ENCODE measurements around the gene BCL2L1. TPM values are rescaled to one million over a fixed set of nuclear protein-coding genes. Genes with fewer than 3 reads are reported as not detected.

BCL2L1 gene
- polyA plus RNA-seq, 1 donor from 2014 or later, result 125 TPM

GRCh38 chr20:31682927-31683326 lies 39.7 kb downstream of the BCL2L1 start:
- Histone ChIP-seq H3K36me3 (ENCODE audit: insufficient read depth, low read length) (peaks cover 12% of the 10 kb centered on the region), H3K27me3 (ENCODE audit: insufficient read depth, low read depth, low read length) (no peaks in the 10 kb centered on the region), H3K79me2 (replicated peaks; ENCODE audit: insufficient read depth, low read length) (peaks cover 4% of the 10 kb centered on the region), H4K20me1 (ENCODE audit: insufficient read depth) (peaks cover 4% of the 10 kb centered on the region), H3K9ac (ENCODE audit: low read length) (no peak overlapping the region), H3K27ac (ENCODE audit: low read length) (no peak overlapping the region), H3K9me3 (ENCODE audit: low read length) (no peaks in the 10 kb centered on the region), H2AFZ (ENCODE audit: low read depth, low read length) (no peak overlapping the region), H3K9me2 (ENCODE audit: insufficient read depth, low read length) (no peaks in the 10 kb centered on the region), H3F3A (ENCODE audit: insufficient read depth, low read length, poor library complexity, severe bottlenecking) (no peaks in the 10 kb centered on the region), H3K4me2 (ENCODE audit: low read length) (no peak overlapping the region), H3K4me3 (ENCODE audit: low read length) (no peak overlapping the region)
- TF ChIP-seq SMC3 (conservative IDR thresholded peaks at IDR 0.05; ENCODE audit: poor library complexity), result no peak
- no peak for TF ChIP-seq POLR2AphosphoS5 (IDR thresholded peaks at IDR 0.05)
- TF ChIP-seq CTCF (IDR thresholded peaks at IDR 0.05; ENCODE audit: poor library complexity, severe bottlenecking), result no peak
- no peak for TF ChIP-seq EP300 (conservative IDR thresholded peaks at IDR 0.05; ENCODE audit: poor library complexity, severe bottlenecking)
- TF ChIP-seq MXI1 (conservative IDR thresholded peaks at IDR 0.05; ENCODE audit: poor library complexity, severe bottlenecking), result no peak
- TF ChIP-seq EZH2 (IDR thresholded peaks at IDR 0.05; ENCODE audit: borderline replicate concordance, insufficient read depth, low read length, poor library complexity, severe bottlenecking), result no peak
- TF ChIP-seq RAD21 (conservative IDR thresholded peaks at IDR 0.05), result no peak
- no peak for TF ChIP-seq REST (IDR thresholded peaks at IDR 0.05; ENCODE audit: borderline replicate concordance)
- no peak for TF ChIP-seq TAF1 (IDR thresholded peaks at IDR 0.05; ENCODE audit: low read depth)

- no peak for TF ChIP-seq EZH2 (IDR thresholded peaks at IDR 0.05; ENCODE audit: borderline replicate concordance, insufficient read depth, low read length, poor library complexity, severe bottlenecking)
- no peak for TF ChIP-seq EP300 (conservative IDR thresholded peaks at IDR 0.05; ENCODE audit: poor library complexity, severe bottlenecking)
- TF ChIP-seq CTCF (IDR thresholded peaks at IDR 0.05; ENCODE audit: poor library complexity, severe bottlenecking), result no peak
- TF ChIP-seq SMC3 (conservative IDR thresholded peaks at IDR 0.05; ENCODE audit: poor library complexity), result no peak
- no peak for TF ChIP-seq TAF1 (IDR thresholded peaks at IDR 0.05; ENCODE audit: low read depth)
- TF ChIP-seq RAD21 (conservative IDR thresholded peaks at IDR 0.05), result no peak
- no peak for TF ChIP-seq MXI1 (conservative IDR thresholded peaks at IDR 0.05; ENCODE audit: poor library complexity, severe bottlenecking)
- Histone ChIP-seq H3K9me2 (ENCODE audit: insufficient read depth, low read length) (no peaks in the 10 kb centered on the region), H3F3A (ENCODE audit: insufficient read depth, low read length, poor library complexity, severe bottlenecking) (no peaks in the 10 kb centered on the region), H3K27ac (ENCODE audit: low read length) (no peak overlapping the region), H3K4me3 (ENCODE audit: low read length) (no peak overlapping the region), H3K79me2 (replicated peaks; ENCODE audit: insufficient read depth, low read length) (no peaks in the 10 kb centered on the region), H4K20me1 (ENCODE audit: insufficient read depth) (peaks cover 4% of the 10 kb centered on the region), H3K9me3 (ENCODE audit: low read length) (no peaks in the 10 kb centered on the region), H3K4me2 (ENCODE audit: low read length) (no peak overlapping the region), H3K27me3 (ENCODE audit: insufficient read depth, low read depth, low read length) (no peaks in the 10 kb centered on the region), H3K36me3 (ENCODE audit: insufficient read depth, low read length) (peaks cover 12% of the 10 kb centered on the region), H3K9ac (ENCODE audit: low read length) (no peak overlapping the region), H2AFZ (ENCODE audit: low read depth, low read length) (no peak overlapping the region)
These were observed 40.3 kb downstream of the BCL2L1 start for GRCh38 chr20:31682352-31682751.
